PC-9 (cell line): Measurements from ENCODE around the gene FILIP1L.

ENCODE experiments used
- CTCF ChIP-seq: fragments of 200-600 bp; sonication (generic); conservative IDR thresholded peaks from 2 replicates; pipeline ENCODE4 v1.6.1; 2017; ENCODE audit warnings: mixed run types, antibody characterized with exemption, mild to moderate bottlenecking, moderate library complexity
- EZH2 ChIP-seq: fragments of 200-600 bp; sonication (generic); IDR thresholded peaks from 2 replicates; pipeline ENCODE4 v1.8.0; 2017; ENCODE audit warnings: antibody characterized with exemption, low read depth

DNA sequence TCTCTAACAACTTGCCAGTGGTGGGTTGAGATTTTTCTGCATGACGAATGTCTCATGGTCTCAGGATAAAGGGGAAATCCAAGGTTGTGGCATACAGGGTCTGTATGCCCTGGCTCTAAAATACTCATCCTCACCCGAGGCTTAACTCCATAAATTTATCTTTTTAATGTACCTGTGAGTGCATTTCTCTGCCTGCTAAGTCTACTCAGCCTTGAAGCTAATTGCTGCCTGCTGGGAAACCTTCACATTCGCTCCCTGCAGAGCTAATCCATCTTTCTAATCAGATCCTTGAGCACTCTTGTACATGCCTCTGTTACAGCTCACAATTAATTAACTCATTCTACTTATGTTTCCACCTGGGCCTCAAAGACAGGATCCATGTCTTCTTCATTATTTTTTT lies 202.9 kb downstream of the FILIP1L start:
- TF ChIP-seq EZH2 = no peak
- TF ChIP-seq CTCF = no peak
